Left kidney (tissue), 2 donors: ENCODE data around the gene CHL1. TPM values are rescaled to one million over a fixed set of nuclear protein-coding genes. Genes with fewer than 3 reads are reported as not detected.

Source experiments
- DNase-seq: peaks from one replicate; pipeline ENCODE4 v3.0.0-alpha.2; 2013
- polyA plus RNA-seq: library from polyadenylated mRNA; unstranded; fragments of 120-200 nt; gene quantifications from one replicate; pipeline ENCODE4 v1.2.1, GENCODE V29; 2013; ENCODE audit not compliant: insufficient read length

CHL1 gene
- polyA plus RNA-seq, 1 donor: 24.1 TPM

DNA sequence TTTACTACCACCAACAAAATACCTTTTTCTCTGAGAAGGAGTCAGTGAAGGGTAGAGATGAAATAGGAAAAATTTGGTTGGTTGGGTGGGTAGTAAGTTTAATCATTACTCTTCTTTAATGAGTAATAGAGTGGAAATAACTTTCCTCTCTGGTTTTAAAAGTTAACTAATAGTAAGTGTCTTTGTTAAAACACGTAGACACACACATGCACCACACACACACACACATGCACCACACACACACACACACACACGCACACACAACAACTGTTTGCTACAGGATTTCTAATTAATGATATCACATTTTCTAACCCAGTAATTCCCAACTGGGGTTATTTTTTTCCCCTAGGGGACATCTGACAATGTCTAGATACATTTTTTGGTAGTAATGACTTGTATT is 84.1 kb downstream of the CHL1 start:
- no peak for DNase-seq

GRCh38 chr3:284322-284721 is 87.8 kb downstream of the CHL1 start:
- DNase-seq: no peak

DNA sequence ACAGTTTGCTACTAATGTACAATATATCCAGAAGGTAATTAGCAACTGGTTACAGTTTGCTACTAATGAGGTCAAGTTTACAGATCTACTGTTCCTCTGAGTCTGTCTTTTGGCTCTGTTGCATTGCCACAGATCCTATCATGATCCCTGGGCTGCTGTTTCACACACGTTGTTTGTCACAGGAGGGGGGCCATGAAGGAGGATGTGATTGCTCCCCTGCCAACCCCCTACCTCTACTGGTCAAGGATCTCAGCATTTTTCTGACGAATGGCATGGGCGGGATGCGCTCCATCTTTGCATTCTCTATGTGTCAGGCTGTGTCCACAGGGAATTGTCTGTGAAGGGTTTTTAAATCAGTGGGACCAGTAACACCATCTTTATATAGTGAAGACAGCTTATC is 91.9 kb downstream of the CHL1 start:
- DNase-seq: no peak

GRCh38 chr3:291028-291427 is 94.5 kb downstream of the CHL1 start:
- DNase-seq: no peak

DNA sequence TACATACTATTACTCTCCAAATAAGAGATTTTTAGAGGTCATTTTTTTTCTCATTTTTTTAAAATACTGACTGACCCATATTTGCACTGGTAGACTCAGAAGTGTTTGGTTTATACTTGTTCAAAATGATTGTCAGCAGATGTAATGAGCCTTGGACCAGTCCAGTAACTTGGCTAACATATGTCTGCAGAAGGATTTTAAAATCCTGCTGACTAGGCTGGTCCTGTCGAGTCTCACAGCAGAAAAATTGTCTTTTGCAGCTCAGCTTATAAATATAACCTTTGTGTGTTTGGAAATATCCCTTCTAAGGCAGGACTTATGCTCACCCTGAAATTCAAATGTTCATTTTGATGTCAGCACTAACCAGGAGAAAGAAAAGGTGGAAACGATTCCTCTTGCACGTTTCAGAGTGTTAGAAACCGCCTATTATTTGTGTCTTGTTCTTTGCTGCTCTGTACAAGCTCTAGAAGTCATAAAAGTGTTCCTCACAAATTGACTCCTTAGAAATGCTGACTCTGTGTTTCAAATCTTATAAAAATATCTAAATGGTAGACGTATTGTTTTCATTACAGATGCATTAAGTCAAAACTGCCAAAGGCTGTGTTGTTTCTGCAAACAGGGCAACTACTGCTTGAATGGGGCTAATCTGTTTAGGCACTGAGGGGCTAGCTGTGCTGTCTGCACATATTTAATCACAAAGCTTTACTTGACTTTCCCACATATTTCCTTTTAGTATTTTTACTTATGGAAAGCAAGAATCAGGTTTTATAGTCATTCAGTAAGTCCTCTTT is 95.3 kb downstream of the CHL1 start:
- DNase-seq: no peak

DNA sequence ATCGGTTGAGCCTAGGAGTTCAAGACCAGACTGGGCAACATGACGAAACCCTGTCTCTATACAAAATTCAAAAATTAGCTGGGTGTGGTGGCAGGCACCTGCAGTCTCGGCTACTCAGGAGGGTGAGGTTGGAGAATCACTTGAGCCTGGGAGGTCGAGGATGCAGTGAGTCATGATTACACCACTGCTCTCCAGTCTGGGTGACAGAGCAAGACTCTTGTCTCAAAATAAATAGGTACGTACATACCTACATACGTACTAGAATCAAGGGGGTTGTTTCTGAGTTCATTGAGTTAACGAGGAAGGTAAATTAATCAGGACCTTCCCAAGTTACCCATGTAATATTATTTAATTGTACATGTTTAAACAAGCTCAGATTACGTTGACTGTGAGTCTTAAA is 97.5 kb downstream of the CHL1 start:
- DNase-seq: no peak

- DNase-seq: no peak
These were observed 98.0 kb downstream of the CHL1 start for GRCh38 chr3:294581-294980.

GRCh38 chr3:295166-295565 is 98.6 kb downstream of the CHL1 start:
- no peak for DNase-seq

GRCh38 chr3:297585-297984 is 101.0 kb downstream of the CHL1 start:
- no peak for DNase-seq

GRCh38 chr3:299590-300301 is 103.2 kb downstream of the CHL1 start:
- DNase-seq: no peak

DNA sequence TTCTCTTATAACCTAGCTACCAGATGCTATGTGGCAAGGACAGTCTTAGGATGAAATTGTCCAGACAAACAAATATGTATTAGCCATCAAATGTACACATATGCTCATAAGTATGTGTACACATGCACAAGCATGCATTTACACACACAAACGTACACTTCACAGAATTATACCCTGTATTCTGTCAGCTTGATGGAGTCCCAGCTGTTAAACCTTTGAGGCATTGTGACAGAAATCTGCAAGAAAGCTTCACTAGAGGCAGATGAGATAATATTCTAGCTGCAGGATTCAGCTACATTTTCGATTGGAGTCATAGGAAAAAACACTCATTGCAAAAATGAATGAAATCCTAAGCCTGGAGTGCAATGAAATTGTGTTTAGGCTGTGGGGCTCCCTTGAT is 110.6 kb downstream of the CHL1 start:
- no peak for DNase-seq

DNA sequence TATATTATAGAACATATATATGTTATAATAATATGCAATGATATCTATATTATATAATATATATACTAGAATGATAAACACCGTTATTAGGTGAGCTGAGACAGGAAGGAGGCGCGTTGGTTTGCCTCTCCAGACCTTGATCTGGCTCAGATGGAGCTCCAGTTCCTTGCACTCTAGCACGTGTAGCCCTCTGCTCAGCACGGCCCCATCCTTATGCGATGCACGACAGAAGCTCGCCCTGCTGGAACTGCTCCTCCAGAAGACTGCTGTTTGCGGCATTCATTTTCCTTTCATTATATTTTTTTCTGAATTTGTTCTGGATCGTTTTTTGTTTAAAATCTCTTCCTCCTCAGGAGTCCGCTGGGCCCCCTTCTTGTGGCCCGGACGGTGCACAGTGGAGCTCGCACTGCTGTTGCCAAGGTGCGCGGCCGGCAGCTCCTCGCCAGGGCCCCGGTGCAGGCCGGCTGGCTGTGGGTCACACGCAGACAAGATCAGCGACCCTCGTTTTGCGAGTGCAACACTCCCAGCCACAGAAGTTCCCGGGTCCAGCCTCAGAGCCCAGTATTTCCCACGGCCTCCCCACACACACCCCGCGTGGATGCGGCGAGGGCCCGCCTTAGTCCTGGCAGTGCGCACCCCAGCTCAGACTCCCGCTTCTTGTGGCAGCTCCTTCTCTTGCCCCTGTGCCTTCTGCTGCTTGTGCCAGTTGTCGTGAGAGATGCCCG is 112.2 kb downstream of the CHL1 start:
- DNase-seq: peak; percentile 3

DNA sequence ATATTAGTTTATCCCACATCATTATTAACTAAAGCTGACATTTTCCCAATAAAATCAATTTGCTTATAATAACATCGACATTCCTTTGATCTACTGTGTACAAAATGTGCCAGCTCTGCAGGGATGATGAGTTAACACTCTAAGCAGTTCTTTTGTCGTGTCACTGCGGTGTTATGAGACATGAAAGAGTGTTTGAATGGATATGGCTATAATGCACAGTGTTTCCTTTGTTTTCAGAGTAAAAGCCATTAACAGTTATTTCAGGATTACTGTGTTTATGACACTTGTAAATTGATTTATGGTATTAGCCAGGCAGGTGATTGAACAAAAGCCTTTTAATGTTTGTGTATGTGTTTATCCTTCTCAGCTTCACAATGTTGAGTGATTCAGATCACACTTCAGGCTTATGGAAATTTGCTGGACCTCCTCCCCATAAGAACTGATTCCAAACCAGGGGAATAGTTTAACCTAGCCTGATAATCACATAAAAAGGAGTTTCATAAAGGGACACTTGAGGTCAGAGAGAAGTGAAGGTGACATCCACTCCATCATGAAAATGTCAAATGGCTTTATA is 115.7 kb downstream of the CHL1 start:
- no peak for DNase-seq

DNA sequence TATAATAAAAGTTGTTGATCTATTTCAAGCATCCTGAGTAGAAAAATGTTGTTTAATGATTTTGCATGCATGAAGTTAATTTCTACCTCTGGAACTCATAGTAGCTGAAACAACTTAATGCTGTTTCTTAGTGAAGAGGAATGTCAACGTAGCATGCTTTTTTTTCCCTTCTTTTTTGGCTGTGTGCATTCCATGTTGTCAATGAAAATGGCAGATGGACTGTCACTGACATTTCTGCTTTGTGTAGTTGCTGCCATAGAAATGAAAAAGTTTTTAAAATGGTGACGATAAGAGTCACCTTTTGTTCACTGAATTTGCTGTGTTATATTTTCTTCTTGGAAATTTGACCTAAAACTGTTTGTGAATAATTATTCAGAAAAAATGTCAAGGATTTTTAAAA is 116.3 kb downstream of the CHL1 start:
- DNase-seq: no peak

GRCh38 chr3:317012-317411 is 120.4 kb downstream of the CHL1 start:
- no peak for DNase-seq

DNA sequence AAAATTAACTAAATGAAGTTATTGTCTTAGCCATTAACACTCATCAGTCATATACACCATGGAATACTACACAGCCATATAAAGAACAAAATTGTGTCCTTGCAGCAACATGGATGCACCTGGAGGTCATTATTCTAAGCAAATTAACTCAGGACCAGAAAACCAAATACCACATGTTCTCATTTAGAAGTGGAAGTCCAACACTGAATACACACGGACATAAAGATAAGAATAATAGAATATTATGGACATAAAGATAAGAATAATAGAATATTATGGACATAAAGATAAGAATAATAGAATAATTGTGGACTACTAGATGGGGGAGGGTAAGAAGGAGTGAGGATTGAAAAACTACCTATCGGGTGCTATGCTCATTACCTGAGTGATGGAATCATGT is 122.3 kb downstream of the CHL1 start:
- no peak for DNase-seq

DNA sequence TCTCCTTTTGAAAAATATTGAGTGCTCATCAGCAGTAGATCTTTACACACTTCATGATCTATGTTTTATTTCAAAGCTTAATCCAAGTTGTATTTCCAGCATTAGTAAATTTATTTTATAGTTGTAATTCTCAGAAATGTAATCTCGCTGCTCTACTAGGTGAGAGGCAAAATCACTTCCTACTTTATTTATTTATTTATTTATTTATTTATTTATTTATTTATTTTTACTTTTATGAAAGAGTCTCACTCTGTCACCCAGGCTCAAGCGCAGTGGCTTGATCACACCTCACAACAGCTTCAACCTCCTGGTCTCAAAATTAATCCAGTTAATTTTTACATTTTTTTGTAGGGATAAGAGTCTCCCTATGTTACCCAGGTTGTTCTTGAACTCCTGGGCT is 127.9 kb downstream of the CHL1 start:
- no peak for DNase-seq

- no peak for DNase-seq
These were observed 128.9 kb downstream of the CHL1 start for GRCh38 chr3:325495-325894.

DNA sequence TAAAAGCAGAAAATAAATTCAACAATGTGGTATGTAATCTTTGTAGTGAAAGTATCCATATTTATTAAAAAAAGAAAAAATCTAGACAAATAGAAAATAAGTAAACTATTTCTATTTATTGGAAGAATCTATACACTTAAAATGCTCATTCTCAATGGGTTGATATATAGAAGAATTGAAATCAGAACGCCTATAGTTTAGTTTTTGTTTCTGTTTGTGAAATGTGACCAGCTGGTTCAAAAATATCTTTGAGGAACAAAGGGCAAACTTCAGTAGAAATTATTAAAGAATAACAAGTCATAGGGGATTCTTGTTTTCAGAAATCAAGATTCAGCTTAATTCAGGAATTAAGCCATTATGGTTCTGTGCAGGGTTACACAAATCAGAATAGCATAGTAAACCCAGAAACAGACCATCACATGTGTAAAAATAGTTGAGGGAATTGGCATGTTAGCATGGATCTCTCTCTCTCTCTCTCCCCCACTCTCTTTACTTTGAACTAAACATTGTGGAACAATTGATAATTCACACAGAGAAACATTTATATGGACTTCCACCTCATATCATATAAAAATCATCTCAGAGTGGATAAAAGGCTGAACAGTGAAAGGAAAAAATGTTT is 134.0 kb downstream of the CHL1 start:
- no peak for DNase-seq

- no peak for DNase-seq
These were observed 135.3 kb downstream of the CHL1 start for GRCh38 chr3:331881-332280.

- DNase-seq: no peak
These were observed 136.1 kb downstream of the CHL1 start for GRCh38 chr3:332701-333100.

DNA sequence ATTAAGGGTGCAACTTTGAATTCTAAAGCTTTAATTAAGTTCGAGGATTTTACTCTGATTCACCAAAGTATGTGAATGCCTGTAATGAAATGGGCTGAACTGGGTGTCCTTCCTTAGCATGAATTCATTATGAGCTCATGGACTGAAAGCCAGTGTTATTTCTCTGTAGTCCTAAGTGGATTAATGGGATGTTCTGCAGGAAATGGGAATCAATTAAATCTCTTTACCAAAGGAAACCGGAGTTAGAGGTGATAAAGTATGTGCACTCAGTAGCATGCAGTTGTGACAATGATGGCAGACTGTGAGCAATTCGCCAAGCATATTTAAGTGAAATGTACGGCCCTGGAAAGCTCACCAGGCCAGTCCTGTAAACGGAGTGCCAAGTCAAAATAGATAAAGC is 138.7 kb downstream of the CHL1 start:
- DNase-seq: no peak
